ENCODE results near the gene CAST. TPM values are rescaled to one million over a fixed set of nuclear protein-coding genes. Genes with fewer than 3 reads are reported as not detected.

Gene CAST
- total and polyA plus RNA-seq, 2 donors (not counting 3 experiments of a cell fraction or from before 2014, with no cell fraction given) = 33.7 to 194 TPM

GRCh38 chr5:96659170-96659569 is 3.0 kb upstream of the CAST start:
- CTCF ChIA-PET = interaction anchor here (1.0 to 1.5 kb wide), 2 partner anchors 28 to 45 kb away, joined by 3 to 6 read pairs; no protein-coding TSS in a partner anchor
- Histone ChIP-seq H3K27ac (ENCODE audit: insufficient read depth, low read depth, low read length) (no peak overlapping the region), H3K9ac (replicated peaks; ENCODE audit: extremely low read depth, insufficient read depth, low read length) (no peak overlapping the region), H3K36me3 (ENCODE audit: control insufficient read depth in 2 of 2, extremely low read depth in 1 of 2, insufficient read depth in 2 of 2, low read length in 2 of 2) (no peaks in the 10 kb centered on the region), H4K20me1 (replicated peaks; ENCODE audit: control insufficient read depth, extremely low read depth, insufficient read depth, low read length) (no peaks in the 10 kb centered on the region), H2AFZ (ENCODE audit: low read depth, low read length) (no peak overlapping the region), H3K4me3 (replicated peaks in 1 of 3; ENCODE audit: insufficient read depth in 1 of 3, low read depth in 1 of 3, low read length in 3 of 3) (no peak overlapping the region), H3K9me1 (replicated peaks; ENCODE audit: control insufficient read depth, extremely low read depth, insufficient read depth, low read length) (no peaks in the 10 kb centered on the region), H3K27me3 (ENCODE audit: control insufficient read depth in 2 of 2, insufficient read depth in 2 of 2, low read length in 2 of 2) (no peaks in the 10 kb centered on the region), H3K9me3 (replicated peaks; ENCODE audit: control insufficient read depth, insufficient read depth, low read length) (no peaks in the 10 kb centered on the region), H3K4me2 (ENCODE audit: insufficient read depth, low read length) (no peak overlapping the region), H3K4me1 (ENCODE audit: control insufficient read depth, extremely low read depth, insufficient read depth, low read length) (peaks cover 32% of the 10 kb centered on the region), H3K79me2 (ENCODE audit: control insufficient read depth, insufficient read depth, low read length) (peaks cover 10% of the 10 kb centered on the region)
- TF ChIP-seq MYC (IDR thresholded peaks at IDR 0.05; ENCODE audit: low read depth, low read length) (no peak), JUN (IDR thresholded peaks at IDR 0.05; ENCODE audit: borderline replicate concordance, insufficient read depth, insufficient read length, low read depth) (no peak), GATA2 (IDR thresholded peaks at IDR 0.05; ENCODE audit: insufficient read depth, insufficient read length, low read depth, low read length) (no peak), CTCF (IDR thresholded peaks at IDR 0.05; ENCODE audit: extremely low read depth in 1 of 2, insufficient read depth in 1 of 2, low read depth in 1 of 2, low read length in 2 of 2) (no peak), POLR2AphosphoS5 (IDR thresholded peaks at IDR 0.05; ENCODE audit: insufficient read depth, low read depth, low read length) (no peak), FOS (IDR thresholded peaks at IDR 0.05; ENCODE audit: borderline replicate concordance, insufficient read depth, low read length) (no peak), EZH2 (IDR thresholded peaks at IDR 0.05; ENCODE audit: borderline replicate concordance, low read depth, low read length, severe bottlenecking) (no peak), POLR2A (IDR thresholded peaks at IDR 0.05; ENCODE audit: low read depth, low read length) (no peak)
- TF ChIP-seq, protein P1, sequence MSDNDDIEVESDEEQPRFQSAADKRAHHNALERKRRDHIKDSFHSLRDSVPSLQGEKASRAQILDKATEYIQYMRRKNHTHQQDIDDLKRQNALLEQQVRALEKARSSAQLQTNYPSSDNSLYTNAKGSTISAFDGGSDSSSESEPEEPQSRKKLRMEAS (IDR thresholded peaks at IDR 0.05; ENCODE audit: insufficient read depth, insufficient read length) = no peak
- POLR2A ChIA-PET = no interaction called here
- intact Hi-C loops (cut with micrococcal nuclease) = no loop called here
- FAIRE-seq = no peak
- dilution Hi-C loops (cut with MboI; ENCODE audit: extremely low pct_ligation_motif_present, low sequenced_read_pairs) = no loop called here
- no TSS peak for BruUV-seq (replicated peaks)
- DNase-seq (ENCODE audit: low read depth, low spot score) = no peak

Data from endothelial cell of umbilical vein (primary cell).